Activated naive CD8-positive, alpha-beta T cell (primary cell): ENCODE measurements around the gene MAGI3.
"Not testable (repeated sequence)": the region's sequence is repeated elsewhere in the genome, so short reads cannot be mapped to it uniquely, and the experiment has no call there.

Source experiments
- H3K27ac Mint-ChIP-seq: one replicate; pipeline ENCODE4 v1.8.0; 2021; ENCODE audit warnings: mixed read lengths
- H3K27me3 Mint-ChIP-seq: one replicate; pipeline ENCODE4 v1.8.0; 2021; ENCODE audit warnings: mixed read lengths
- H3K36me3 Mint-ChIP-seq: one replicate; pipeline ENCODE4 v1.8.0; 2021; ENCODE audit warnings: mixed read lengths
- H3K4me1 Mint-ChIP-seq: one replicate; pipeline ENCODE4 v1.8.0; 2021; ENCODE audit warnings: low read depth, mixed read lengths
- H3K4me3 Mint-ChIP-seq: one replicate; pipeline ENCODE4 v1.8.0; 2021; ENCODE audit warnings: mild to moderate bottlenecking, mixed read lengths
- H3K9me3 Mint-ChIP-seq: one replicate; pipeline ENCODE4 v1.8.0; 2021; ENCODE audit warnings: low read depth, mixed read lengths

Gene MAGI3

GRCh38 chr1:113508364-113509164 is 118.2 kb downstream of the MAGI3 start:
- Mint-ChIP-seq H3K27me3 (no peaks in the 10 kb centered on the region), H3K4me3 (no peak overlapping the region), H3K9me3 (peaks cover 15% of the 10 kb centered on the region), H3K4me1 (no peaks in the 10 kb centered on the region), H3K36me3 (peaks cover 7% of the 10 kb centered on the region), H3K27ac (no peak overlapping the region)

- H3K27ac Mint-ChIP-seq, H3K4me3 Mint-ChIP-seq, H3K27me3 Mint-ChIP-seq, H3K4me1 Mint-ChIP-seq, H3K36me3 Mint-ChIP-seq: not testable (repeated sequence)
- peaks cover 15% of the 10 kb centered on the region for H3K9me3 Mint-ChIP-seq
Measured at GRCh38 chr1:113509766-113510165, 119.5 kb downstream of the MAGI3 start.

- Mint-ChIP-seq H3K4me1 (no peaks in the 10 kb centered on the region), H3K4me3 (no peak overlapping the region), H3K36me3 (peaks cover 7% of the 10 kb centered on the region), H3K27me3 (no peaks in the 10 kb centered on the region), H3K27ac (no peak overlapping the region), H3K9me3 (peaks cover 15% of the 10 kb centered on the region)
Measured at GRCh38 chr1:113511269-113511668, 121.0 kb downstream of the MAGI3 start.

GRCh38 chr1:113515498-113515897 is 125.2 kb downstream of the MAGI3 start:
- H3K9me3 Mint-ChIP-seq, result peaks cover 10% of the 10 kb centered on the region
- H3K27me3 Mint-ChIP-seq, result no peaks in the 10 kb centered on the region
- no peak overlapping the region for H3K4me3 Mint-ChIP-seq
- H3K36me3 Mint-ChIP-seq, result peaks cover 3% of the 10 kb centered on the region
- peaks cover 3% of the 10 kb centered on the region for H3K4me1 Mint-ChIP-seq
- H3K27ac Mint-ChIP-seq, result no peak overlapping the region

GRCh38 chr1:113517346-113517745 is 127.0 kb downstream of the MAGI3 start:
- peaks cover 3% of the 10 kb centered on the region for H3K36me3 Mint-ChIP-seq
- H3K27ac Mint-ChIP-seq, result no peak overlapping the region
- no peak overlapping the region for H3K4me3 Mint-ChIP-seq
- peaks cover under 1% of the 10 kb centered on the region for H3K27me3 Mint-ChIP-seq
- peaks cover 3% of the 10 kb centered on the region for H3K4me1 Mint-ChIP-seq
- peaks cover 3% of the 10 kb centered on the region for H3K9me3 Mint-ChIP-seq

- no peak overlapping the region for H3K27ac Mint-ChIP-seq
- H3K4me3 Mint-ChIP-seq, result no peak overlapping the region
- H3K4me1 Mint-ChIP-seq, result peaks cover 3% of the 10 kb centered on the region
- H3K27me3 Mint-ChIP-seq, result peaks cover 1% of the 10 kb centered on the region
- peaks cover 3% of the 10 kb centered on the region for H3K9me3 Mint-ChIP-seq
- H3K36me3 Mint-ChIP-seq, result peaks cover 6% of the 10 kb centered on the region
Measured at GRCh38 chr1:113517983-113518382, 127.7 kb downstream of the MAGI3 start.

- Mint-ChIP-seq H3K27me3 (peaks cover 5% of the 10 kb centered on the region), H3K36me3 (peaks cover 13% of the 10 kb centered on the region), H3K27ac (no peak overlapping the region), H3K9me3 (peaks cover 3% of the 10 kb centered on the region), H3K4me1 (peaks cover 3% of the 10 kb centered on the region), H3K4me3 (no peak overlapping the region)
Measured at GRCh38 chr1:113519556-113519955, 129.2 kb downstream of the MAGI3 start.

GRCh38 chr1:113530021-113530420 is 139.7 kb downstream of the MAGI3 start:
- no peaks in the 10 kb centered on the region for H3K4me1 Mint-ChIP-seq
- H3K36me3 Mint-ChIP-seq, result no peaks in the 10 kb centered on the region
- H3K27me3 Mint-ChIP-seq, result no peaks in the 10 kb centered on the region
- no peak overlapping the region for H3K27ac Mint-ChIP-seq
- no peaks in the 10 kb centered on the region for H3K9me3 Mint-ChIP-seq
- H3K4me3 Mint-ChIP-seq, result no peak overlapping the region

- Mint-ChIP-seq H3K4me3 (no peak overlapping the region), H3K9me3 (no peaks in the 10 kb centered on the region), H3K4me1 (no peaks in the 10 kb centered on the region), H3K36me3 (no peaks in the 10 kb centered on the region), H3K27ac (no peak overlapping the region), H3K27me3 (no peaks in the 10 kb centered on the region)
Measured at GRCh38 chr1:113531321-113531720, 141.0 kb downstream of the MAGI3 start.

GRCh38 chr1:113533061-113533460 is 142.7 kb downstream of the MAGI3 start:
- Mint-ChIP-seq H3K27ac (no peak overlapping the region), H3K4me3 (no peak overlapping the region), H3K9me3 (no peaks in the 10 kb centered on the region), H3K27me3 (no peaks in the 10 kb centered on the region), H3K36me3 (no peaks in the 10 kb centered on the region), H3K4me1 (no peaks in the 10 kb centered on the region)

- Mint-ChIP-seq H3K27ac (no peak overlapping the region), H3K4me3 (no peak overlapping the region), H3K36me3 (no peaks in the 10 kb centered on the region)
Measured at GRCh38 chr1:113534130-113534817, 144.0 kb downstream of the MAGI3 start.

GRCh38 chr1:113534875-113535274 is 144.6 kb downstream of the MAGI3 start:
- Mint-ChIP-seq H3K4me3 (no peak overlapping the region), H3K36me3 (no peaks in the 10 kb centered on the region), H3K27ac (no peak overlapping the region), H3K9me3 (no peaks in the 10 kb centered on the region), H3K27me3 (no peaks in the 10 kb centered on the region), H3K4me1 (no peaks in the 10 kb centered on the region)

More at GRCh38 chr1:113534130-113534817, 144.0 kb downstream of the MAGI3 start:
- Mint-ChIP-seq H3K27me3 (no peaks in the 10 kb centered on the region), H3K4me1 (no peaks in the 10 kb centered on the region), H3K9me3 (no peaks in the 10 kb centered on the region)

- Mint-ChIP-seq H3K27me3 (no peaks in the 10 kb centered on the region), H3K4me1 (no peaks in the 10 kb centered on the region), H3K36me3 (no peaks in the 10 kb centered on the region), H3K4me3 (no peak overlapping the region), H3K9me3 (no peaks in the 10 kb centered on the region), H3K27ac (no peak overlapping the region)
Measured at GRCh38 chr1:113536182-113536780, 146.0 kb downstream of the MAGI3 start.

GRCh38 chr1:113538225-113538624 is 147.9 kb downstream of the MAGI3 start:
- H3K9me3 Mint-ChIP-seq, result no peaks in the 10 kb centered on the region
- H3K4me3 Mint-ChIP-seq, result no peak overlapping the region
- H3K4me1 Mint-ChIP-seq, result no peaks in the 10 kb centered on the region
- no peaks in the 10 kb centered on the region for H3K27me3 Mint-ChIP-seq
- no peak overlapping the region for H3K27ac Mint-ChIP-seq
- H3K36me3 Mint-ChIP-seq, result no peaks in the 10 kb centered on the region

- Mint-ChIP-seq H3K9me3 (no peaks in the 10 kb centered on the region), H3K4me1 (no peaks in the 10 kb centered on the region), H3K4me3 (no peak overlapping the region), H3K27ac (no peak overlapping the region), H3K36me3 (no peaks in the 10 kb centered on the region), H3K27me3 (no peaks in the 10 kb centered on the region)
Measured at GRCh38 chr1:113540335-113540734, 150.0 kb downstream of the MAGI3 start.
